ENCODE results near the gene ANXA2R. TPM values are rescaled to one million over a fixed set of nuclear protein-coding genes. Genes with fewer than 3 reads are reported as not detected.
"Not testable (repeated sequence)": the region's sequence is repeated elsewhere in the genome, so short reads cannot be mapped to it uniquely, and the experiment has no call there.

Gene ANXA2R
- total RNA-seq, 1 donor from 2014 or later: 0.26 TPM

- FAIRE-seq: no peak
- Histone ChIP-seq H3K4me3 (ENCODE audit: low read depth, low read length) (no peak overlapping the region), H3K36me3 (ENCODE audit: control insufficient read depth, insufficient read depth, low read length) (no peaks in the 10 kb centered on the region), H3K27me3 (ENCODE audit: control insufficient read depth, insufficient read depth, low read length) (no peaks in the 10 kb centered on the region)
- no peak for TF ChIP-seq CTCF (IDR thresholded peaks at IDR 0.05; ENCODE audit: insufficient read depth, low read length, severe bottlenecking)
- no peak for DNase-seq (ENCODE audit: low read depth)
These were observed 3.7 kb downstream of the ANXA2R start for GRCh38 chr5:43036409-43036808.

- Histone ChIP-seq H3K4me3 (ENCODE audit: low read depth, low read length) (no peak overlapping the region), H3K27me3 (ENCODE audit: control insufficient read depth, insufficient read depth, low read length) (no peaks in the 10 kb centered on the region), H3K36me3 (ENCODE audit: control insufficient read depth, insufficient read depth, low read length) (no peaks in the 10 kb centered on the region)
- DNase-seq (ENCODE audit: low read depth) (no peak), FAIRE-seq (no peak)
- TF ChIP-seq CTCF (IDR thresholded peaks at IDR 0.05; ENCODE audit: insufficient read depth, low read length, severe bottlenecking): no peak
These were observed 5.5 kb downstream of the ANXA2R start for GRCh38 chr5:43034591-43034968.

- Histone ChIP-seq H3K27me3 (ENCODE audit: control insufficient read depth, insufficient read depth, low read length) (no peaks in the 10 kb centered on the region), H3K4me3 (ENCODE audit: low read depth, low read length) (no peak overlapping the region), H3K36me3 (ENCODE audit: control insufficient read depth, insufficient read depth, low read length) (no peaks in the 10 kb centered on the region)
- FAIRE-seq (no peak), DNase-seq (ENCODE audit: low read depth) (no peak)
- no peak for TF ChIP-seq CTCF (IDR thresholded peaks at IDR 0.05; ENCODE audit: insufficient read depth, low read length, severe bottlenecking)
These were observed 6.1 kb downstream of the ANXA2R start for GRCh38 chr5:43033841-43034590.

GRCh38 chr5:43027054-43027785, 12.9 kb downstream of the ANXA2R start:
- DNase-seq (ENCODE audit: low read depth) (no peak), FAIRE-seq (no peak)
- H3K27me3 ChIP-seq (ENCODE audit: control insufficient read depth, insufficient read depth, low read length): no peaks in the 10 kb centered on the region
- no peak overlapping the region for H3K4me3 ChIP-seq (ENCODE audit: low read depth, low read length)
- no peak for TF ChIP-seq CTCF (IDR thresholded peaks at IDR 0.05; ENCODE audit: insufficient read depth, low read length, severe bottlenecking)
- no peaks in the 10 kb centered on the region for H3K36me3 ChIP-seq (ENCODE audit: control insufficient read depth, insufficient read depth, low read length)

- not testable (repeated sequence) for FAIRE-seq; H3K36me3 ChIP-seq (ENCODE audit: control insufficient read depth, insufficient read depth, low read length); DNase-seq (ENCODE audit: low read depth); H3K4me3 ChIP-seq (ENCODE audit: low read depth, low read length); H3K27me3 ChIP-seq (ENCODE audit: control insufficient read depth, insufficient read depth, low read length)
These were observed 14.8 kb downstream of the ANXA2R start for GRCh38 chr5:43025184-43025950.

GRCh38 chr5:43024217-43024616, 15.9 kb downstream of the ANXA2R start:
- no peak overlapping the region for H3K4me3 ChIP-seq (ENCODE audit: low read depth, low read length)
- no peak for TF ChIP-seq CTCF (IDR thresholded peaks at IDR 0.05; ENCODE audit: insufficient read depth, low read length, severe bottlenecking)
- H3K36me3 ChIP-seq (ENCODE audit: control insufficient read depth, insufficient read depth, low read length): no peaks in the 10 kb centered on the region
- no peaks in the 10 kb centered on the region for H3K27me3 ChIP-seq (ENCODE audit: control insufficient read depth, insufficient read depth, low read length)
- FAIRE-seq: no peak
- DNase-seq (ENCODE audit: low read depth): no peak
